Measurements from ENCODE around the gene IRF5. TPM values are rescaled to one million over a fixed set of nuclear protein-coding genes. Genes with fewer than 3 reads are reported as not detected.

The IRF5 gene
- total RNA-seq, 1 experiment from 2014 or later: 0.66 TPM

GRCh38 chr7:128918016-128918665, 19.6 kb upstream of the IRF5 start:
- ATAC-seq: no peak
- CTCF ChIA-PET: no interaction called here
- Mint-ChIP-seq H3K4me3 (no peak overlapping the region), H3K27me3 (ENCODE audit: low read depth) (peaks cover 62% of the 10 kb centered on the region), H3K4me1 (peaks cover 20% of the 10 kb centered on the region), H3K36me3 (no peaks in the 10 kb centered on the region), H3K9me3 (no peaks in the 10 kb centered on the region), H3K27ac (no peak overlapping the region)
- POLR2A ChIA-PET: no interaction called here
- DNase-seq (ENCODE audit: low spot score): no peak
- TF ChIP-seq ATF3 (CRISPR knock-in tag; conservative IDR thresholded peaks at IDR 0.05) (no peak), SMAD4 (CRISPR knock-in tag; IDR thresholded peaks at IDR 0.05) (no peak), NR2C2 (CRISPR knock-in tag; IDR thresholded peaks at IDR 0.05) (no peak), NFATC4 (CRISPR knock-in tag; IDR thresholded peaks at IDR 0.05) (no peak), HMGXB4 (CRISPR knock-in tag; IDR thresholded peaks at IDR 0.05) (no peak)
- TF ChIP-seq, protein P1, sequence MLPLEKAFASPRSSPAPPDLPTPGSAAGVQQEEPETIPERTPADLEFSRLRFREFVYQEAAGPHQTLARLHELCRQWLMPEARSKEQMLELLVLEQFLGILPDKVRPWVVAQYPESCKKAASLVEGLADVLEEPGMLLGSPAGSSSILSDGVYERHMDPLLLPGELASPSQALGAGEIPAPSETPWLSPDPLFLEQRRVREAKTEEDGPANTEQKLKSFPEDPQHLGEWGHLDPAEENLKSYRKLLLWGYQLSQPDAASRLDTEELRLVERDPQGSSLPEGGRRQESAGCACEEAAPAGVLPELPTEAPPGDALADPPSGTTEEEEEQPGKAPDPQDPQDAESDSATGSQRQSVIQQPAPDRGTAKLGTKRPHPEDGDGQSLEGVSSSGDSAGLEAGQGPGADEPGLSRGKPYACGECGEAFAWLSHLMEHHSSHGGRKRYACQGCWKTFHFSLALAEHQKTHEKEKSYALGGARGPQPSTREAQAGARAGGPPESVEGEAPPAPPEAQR (CRISPR knock-in tag; IDR thresholded peaks at IDR 0.05): no peak

GRCh38 chr7:128919241-128919640, 18.5 kb upstream of the IRF5 start:
- CTCF ChIA-PET: no interaction called here
- Mint-ChIP-seq H3K27ac (no peak overlapping the region), H3K4me3 (no peak overlapping the region)

More at GRCh38 chr7:128919241-128919640, 18.5 kb upstream of the IRF5 start:
- POLR2A ChIA-PET: no interaction called here
- ATAC-seq: no peak
- H3K9me3 Mint-ChIP-seq: no peaks in the 10 kb centered on the region
- peaks cover 18% of the 10 kb centered on the region for H3K4me1 Mint-ChIP-seq
- DNase-seq (ENCODE audit: low spot score): no peak
- H3K36me3 Mint-ChIP-seq: no peaks in the 10 kb centered on the region
- H3K27me3 Mint-ChIP-seq (ENCODE audit: low read depth): peaks cover 56% of the 10 kb centered on the region
- TF ChIP-seq NFATC4 (CRISPR knock-in tag; IDR thresholded peaks at IDR 0.05) (no peak), NFYB (CRISPR knock-in tag; conservative IDR thresholded peaks at IDR 0.05; ENCODE audit: low read depth) (no peak), CREB1 (CRISPR knock-in tag; IDR thresholded peaks at IDR 0.05) (no peak), NFE2L1 (CRISPR knock-in tag; IDR thresholded peaks at IDR 0.05) (no peak), ZNF281 (CRISPR knock-in tag; IDR thresholded peaks at IDR 0.05) (no peak), GABPB1 (CRISPR knock-in tag; IDR thresholded peaks at IDR 0.05) (no peak), ZNF121 (CRISPR knock-in tag; IDR thresholded peaks at IDR 0.05) (no peak), TP53 (CRISPR knock-in tag; IDR thresholded peaks at IDR 0.05) (no peak), NR3C1 (CRISPR knock-in tag; conservative IDR thresholded peaks at IDR 0.05; ENCODE audit: low read depth) (no peak), PRDM15 (CRISPR knock-in tag; IDR thresholded peaks at IDR 0.05) (no peak)
- TF ChIP-seq, protein P2, sequence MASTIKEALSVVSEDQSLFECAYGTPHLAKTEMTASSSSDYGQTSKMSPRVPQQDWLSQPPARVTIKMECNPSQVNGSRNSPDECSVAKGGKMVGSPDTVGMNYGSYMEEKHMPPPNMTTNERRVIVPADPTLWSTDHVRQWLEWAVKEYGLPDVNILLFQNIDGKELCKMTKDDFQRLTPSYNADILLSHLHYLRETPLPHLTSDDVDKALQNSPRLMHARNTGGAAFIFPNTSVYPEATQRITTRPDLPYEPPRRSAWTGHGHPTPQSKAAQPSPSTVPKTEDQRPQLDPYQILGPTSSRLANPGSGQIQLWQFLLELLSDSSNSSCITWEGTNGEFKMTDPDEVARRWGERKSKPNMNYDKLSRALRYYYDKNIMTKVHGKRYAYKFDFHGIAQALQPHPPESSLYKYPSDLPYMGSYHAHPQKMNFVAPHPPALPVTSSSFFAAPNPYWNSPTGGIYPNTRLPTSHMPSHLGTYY (CRISPR knock-in tag; IDR thresholded peaks at IDR 0.05): no peak
